ENCODE data around the gene BIRC7.

The BIRC7 gene, protein sequence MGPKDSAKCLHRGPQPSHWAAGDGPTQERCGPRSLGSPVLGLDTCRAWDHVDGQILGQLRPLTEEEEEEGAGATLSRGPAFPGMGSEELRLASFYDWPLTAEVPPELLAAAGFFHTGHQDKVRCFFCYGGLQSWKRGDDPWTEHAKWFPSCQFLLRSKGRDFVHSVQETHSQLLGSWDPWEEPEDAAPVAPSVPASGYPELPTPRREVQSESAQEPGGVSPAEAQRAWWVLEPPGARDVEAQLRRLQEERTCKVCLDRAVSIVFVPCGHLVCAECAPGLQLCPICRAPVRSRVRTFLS

DNA sequence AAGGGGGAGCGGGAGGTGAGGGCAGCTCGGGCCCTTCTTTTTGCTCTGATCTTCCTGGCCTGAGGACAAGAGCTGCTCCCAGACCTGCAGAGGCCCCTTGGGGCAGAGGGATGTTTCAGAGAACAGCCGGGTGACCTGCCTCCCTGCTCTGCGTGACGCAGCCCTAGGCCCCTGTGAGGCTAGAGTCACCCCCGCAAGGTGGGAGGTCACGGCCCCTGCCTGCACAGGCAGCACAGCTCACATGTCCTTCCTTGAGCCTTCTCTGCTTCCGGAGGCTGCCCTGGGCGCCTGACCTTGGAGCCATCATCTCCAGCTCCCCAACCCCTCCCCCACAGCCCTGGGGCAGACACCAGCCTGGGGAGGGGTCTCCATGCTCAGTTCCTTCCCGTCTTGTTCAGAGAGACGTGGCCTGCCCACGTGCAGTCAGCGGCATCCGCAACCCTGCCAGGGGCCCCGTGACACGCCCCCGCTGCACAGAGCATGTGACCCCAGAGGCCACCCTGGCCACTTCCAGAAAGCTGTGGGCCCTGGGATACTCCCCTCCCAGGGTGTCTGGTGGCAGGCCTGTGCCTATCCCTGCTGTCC lies at the start of gene BIRC7:
TSS of gene BIRC7 (plus strand) at position 507 of the 585 bp plus-strand sequence. CDS start 192 bp downstream, outside the sequence.
- no peak for DNase-seq (ENCODE audit: low read depth)
- H3K4me3 ChIP-seq (ENCODE audit: low read depth, low read length): no peak within 1 kb of the TSS
- TF ChIP-seq, protein P1, sequence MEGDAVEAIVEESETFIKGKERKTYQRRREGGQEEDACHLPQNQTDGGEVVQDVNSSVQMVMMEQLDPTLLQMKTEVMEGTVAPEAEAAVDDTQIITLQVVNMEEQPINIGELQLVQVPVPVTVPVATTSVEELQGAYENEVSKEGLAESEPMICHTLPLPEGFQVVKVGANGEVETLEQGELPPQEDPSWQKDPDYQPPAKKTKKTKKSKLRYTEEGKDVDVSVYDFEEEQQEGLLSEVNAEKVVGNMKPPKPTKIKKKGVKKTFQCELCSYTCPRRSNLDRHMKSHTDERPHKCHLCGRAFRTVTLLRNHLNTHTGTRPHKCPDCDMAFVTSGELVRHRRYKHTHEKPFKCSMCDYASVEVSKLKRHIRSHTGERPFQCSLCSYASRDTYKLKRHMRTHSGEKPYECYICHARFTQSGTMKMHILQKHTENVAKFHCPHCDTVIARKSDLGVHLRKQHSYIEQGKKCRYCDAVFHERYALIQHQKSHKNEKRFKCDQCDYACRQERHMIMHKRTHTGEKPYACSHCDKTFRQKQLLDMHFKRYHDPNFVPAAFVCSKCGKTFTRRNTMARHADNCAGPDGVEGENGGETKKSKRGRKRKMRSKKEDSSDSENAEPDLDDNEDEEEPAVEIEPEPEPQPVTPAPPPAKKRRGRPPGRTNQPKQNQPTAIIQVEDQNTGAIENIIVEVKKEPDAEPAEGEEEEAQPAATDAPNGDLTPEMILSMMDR (conservative IDR thresholded peaks at IDR 0.05; ENCODE audit: low read depth, low read length): no peak

DNA sequence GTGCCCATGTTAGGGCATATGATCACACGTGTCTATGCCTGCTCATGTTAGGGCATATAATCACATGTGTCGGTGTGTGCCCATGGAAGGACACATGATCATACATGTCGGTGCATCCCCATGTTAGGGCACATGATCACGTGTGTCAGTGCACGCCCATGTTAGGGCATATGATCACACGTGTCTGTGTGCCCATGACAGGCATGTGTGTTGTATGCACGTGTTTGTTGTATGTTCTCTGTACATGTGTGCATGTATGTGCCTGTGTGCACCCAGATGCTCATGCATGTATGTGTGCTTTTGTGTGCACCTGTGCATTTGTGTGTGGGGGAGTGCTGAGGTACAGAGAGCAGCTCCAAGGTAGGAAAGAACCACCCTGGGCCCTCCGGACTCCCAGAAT lies 49.6 kb upstream of the BIRC7 start:
- DNase-seq (ENCODE audit: low read depth): no peak
- TF ChIP-seq, protein P1 (conservative IDR thresholded peaks at IDR 0.05; ENCODE audit: low read depth, low read length): no peak

DNA sequence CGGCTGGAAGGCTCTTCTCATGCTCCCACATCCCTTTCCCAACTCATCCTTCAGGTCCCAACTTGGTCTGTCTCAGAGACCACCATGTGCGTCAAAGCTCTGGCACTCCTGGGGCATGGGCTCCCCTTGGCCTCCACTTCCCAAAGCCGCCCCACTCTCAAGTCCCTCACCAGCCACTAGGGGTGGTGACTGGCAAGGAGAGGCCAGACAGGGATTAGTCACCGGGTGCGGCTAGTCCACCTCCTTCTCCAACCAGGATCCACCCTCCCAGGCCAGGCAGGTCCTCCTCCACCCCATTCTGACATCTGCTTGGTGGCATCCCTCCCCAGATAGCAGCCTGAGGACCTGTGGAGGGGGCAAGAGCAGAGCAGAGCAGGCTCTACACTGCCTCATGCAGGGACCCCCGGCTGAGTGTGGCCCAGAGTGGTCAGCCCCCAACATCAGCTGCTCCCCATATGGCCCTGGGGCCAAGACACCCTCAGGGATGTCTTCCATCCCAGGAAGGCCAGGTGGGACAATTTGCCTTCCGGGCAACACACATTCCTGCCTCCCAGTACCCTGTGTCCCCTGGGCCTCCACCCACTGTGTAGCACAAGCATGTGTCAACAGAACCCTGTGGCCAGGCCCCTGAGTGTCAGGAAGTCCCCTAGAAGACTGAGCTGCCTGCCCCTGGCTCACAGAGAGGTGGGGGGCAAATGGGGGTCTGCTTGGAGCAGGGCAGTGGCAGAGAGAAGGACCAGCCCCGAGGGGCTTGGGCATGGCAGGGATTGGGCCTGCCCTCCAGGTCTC lies 49.0 kb upstream of the BIRC7 start:
- no peak overlapping the region for H3K4me3 ChIP-seq (ENCODE audit: low read depth, low read length)
- TF ChIP-seq, protein P1 (conservative IDR thresholded peaks at IDR 0.05; ENCODE audit: low read depth, low read length): no peak
- DNase-seq (ENCODE audit: low read depth): no peak

More for the DNA sequence above, 49.6 kb upstream of the BIRC7 start:
- H3K4me3 ChIP-seq (ENCODE audit: low read depth, low read length): no peak overlapping the region

DNA sequence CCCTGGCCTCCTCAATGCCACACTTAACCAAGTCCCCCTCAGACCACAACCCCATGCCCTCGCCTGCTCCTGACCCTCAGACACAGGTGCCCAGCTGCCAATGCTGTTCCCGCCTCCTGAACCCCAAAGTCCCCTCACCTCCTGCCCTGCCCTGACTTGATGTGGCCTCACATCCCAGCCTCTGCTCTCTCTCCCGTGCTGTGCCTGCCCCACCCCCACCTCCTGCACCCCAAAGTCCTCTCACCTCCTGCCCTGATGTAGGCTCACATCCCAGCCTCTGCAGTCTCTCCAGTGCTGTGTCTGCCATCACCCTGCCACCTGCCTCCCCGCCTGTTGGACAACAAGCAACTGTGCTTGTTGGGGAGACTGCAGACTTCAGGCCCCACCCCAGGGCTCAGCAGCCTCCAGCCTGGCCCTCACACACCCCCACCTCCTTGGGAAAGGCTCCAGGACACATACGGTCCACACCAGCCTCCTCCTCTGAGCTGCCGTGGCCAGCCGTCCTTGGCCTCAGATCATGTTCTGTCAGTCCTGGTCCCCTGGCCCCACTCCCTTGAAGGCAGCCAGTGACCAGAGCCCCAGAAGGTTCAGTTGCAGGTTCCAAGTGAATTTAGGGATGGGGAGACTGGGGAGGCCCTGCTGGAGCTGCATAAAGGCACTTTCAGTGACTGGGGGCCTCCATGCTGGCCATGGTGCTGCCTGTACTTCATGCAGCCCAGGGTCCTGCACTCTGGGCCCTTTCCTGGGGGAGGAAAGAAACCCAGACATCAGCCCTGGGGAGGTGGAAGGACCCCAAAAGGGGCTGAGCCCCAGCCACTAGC lies 48.2 kb upstream of the BIRC7 start:
- DNase-seq (ENCODE audit: low read depth): no peak
- no peak overlapping the region for H3K4me3 ChIP-seq (ENCODE audit: low read depth, low read length)
- TF ChIP-seq, protein P1 (conservative IDR thresholded peaks at IDR 0.05; ENCODE audit: low read depth, low read length): no peak

DNA sequence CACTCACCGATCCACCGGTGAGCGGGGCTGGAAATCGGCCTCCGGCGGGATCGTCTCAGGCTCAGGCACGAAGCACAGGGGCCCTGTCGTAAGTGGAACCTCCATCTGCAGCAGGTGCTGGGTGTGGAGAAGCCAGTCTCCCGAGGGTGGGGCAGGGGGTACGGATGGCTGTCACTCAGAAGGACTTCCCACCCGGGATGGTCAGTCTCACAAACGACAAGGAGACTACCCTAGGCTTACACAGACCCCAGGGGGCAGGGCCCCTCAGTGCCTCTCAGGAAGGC lies 47.6 kb upstream of the BIRC7 start:
- H3K4me3 ChIP-seq (ENCODE audit: low read depth, low read length): no peak overlapping the region
- DNase-seq (ENCODE audit: low read depth): no peak
- TF ChIP-seq, protein P1 (conservative IDR thresholded peaks at IDR 0.05; ENCODE audit: low read depth, low read length): no peak

DNA sequence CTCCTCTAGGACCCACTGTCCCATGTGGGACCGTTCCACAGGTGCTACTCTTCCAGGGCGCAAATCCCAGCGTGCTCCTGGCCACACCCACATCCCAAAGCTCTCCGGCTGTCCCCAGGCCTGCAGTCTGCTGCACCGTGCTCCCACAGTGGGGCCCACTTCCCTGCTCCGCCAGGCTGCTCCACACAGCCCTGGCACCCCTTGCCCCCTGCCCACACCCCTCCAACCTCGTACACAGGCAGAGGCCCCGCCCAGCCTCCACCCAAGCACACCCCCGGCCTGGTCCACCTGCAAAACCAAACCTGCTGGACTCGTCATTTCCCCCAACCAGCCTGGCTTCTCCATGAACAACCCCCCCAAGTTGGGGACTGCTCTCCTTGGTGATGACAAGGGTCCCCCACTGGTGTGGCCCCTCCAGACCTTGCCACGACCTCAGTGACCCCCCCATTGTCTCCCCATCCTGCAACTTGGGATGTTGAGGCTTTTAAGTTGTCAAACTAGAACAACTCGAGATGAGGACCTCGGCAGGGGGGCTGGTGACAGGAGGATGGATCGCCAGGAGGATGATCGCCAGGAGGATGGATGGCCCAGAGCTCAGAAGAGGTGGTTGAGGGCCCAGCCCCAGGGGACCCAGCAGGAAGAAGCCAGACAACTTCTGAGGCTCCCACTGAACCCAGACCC lies 46.9 kb upstream of the BIRC7 start:
- no peak for DNase-seq (ENCODE audit: low read depth)
- H3K4me3 ChIP-seq (ENCODE audit: low read depth, low read length): no peak overlapping the region
- TF ChIP-seq, protein P1 (conservative IDR thresholded peaks at IDR 0.05; ENCODE audit: low read depth, low read length): no peak

All from choroid plexus epithelial cell (primary cell).